Gastrocnemius medialis (tissue), 4 donors: Measurements from ENCODE around the gene COL6A2. TPM values are rescaled to one million over a fixed set of nuclear protein-coding genes. Genes with fewer than 3 reads are reported as not detected.

Experiments
- ATAC-seq, 2 donors: fragments of 150-250 bp; one replicate each; pipeline ENCODE4 v1.9.1; 2016
- DNase-seq, 2 donors: peaks; one replicate each; pipeline ENCODE4 v3.0.0-alpha.2; 2019
- H3K27ac ChIP-seq, 4 donors: fragments of 200-600 bp; sonication (generic); 1 replicate in 1 of 4; 2 replicates in 3 of 4; pipeline ENCODE4 v1.5.1; 2016 to 2018; ENCODE audit warnings: mild to moderate bottlenecking in 2 of 4, moderate library complexity in 1 of 4
- H3K27me3 ChIP-seq, 3 donors: fragments of 200-600 bp; sonication (generic) in 2 of 3; 1 replicate in 1 of 3; 2 replicates in 2 of 3; pipeline versions ENCODE4 v1.5.1 to v1.6.0; 2016 to 2019; ENCODE audit warnings: mild to moderate bottlenecking in 1 of 3, moderate library complexity in 1 of 3
- H3K36me3 ChIP-seq, 2 donors: fragments of 200-600 bp; sonication (generic) in 1 of 2; one replicate each; pipeline ENCODE4 v1.5.1; 2017 to 2018
- H3K4me1 ChIP-seq, 2 donors: fragments of 200-600 bp; sonication (generic) in 1 of 2; one replicate each; pipeline ENCODE4 v1.5.1; 2016 to 2017; ENCODE audit warnings: mild to moderate bottlenecking in 2 of 2
- H3K4me3 ChIP-seq, 4 donors: fragments of 200-600 bp; sonication (generic) in 3 of 4; 1 replicate in 1 of 4; 2 replicates in 3 of 4; pipeline ENCODE4 v1.5.1; 2016 to 2019; ENCODE audit warnings: mild to moderate bottlenecking in 2 of 4
- H3K9me3 ChIP-seq, 3 donors: fragments of 200-600 bp; sonication (generic) in 2 of 3; 1 replicate in 1 of 3; 2 replicates in 2 of 3; pipeline ENCODE4 v1.5.1; 2016 to 2019
- CTCF ChIP-seq, 5 experiments: fragments of 450-650 bp in 3 of 5; fragments of 200-600 bp in 2 of 5; sonication (generic) in 2 of 5; IDR thresholded peaks in 4 of 5; conservative IDR thresholded peaks in 1 of 5; 1 replicate in 4 of 5; 2 replicates in 1 of 5; pipeline ENCODE4 v1.5.1; 2016 to 2019; ENCODE audit warnings: antibody characterized with exemption in 5 of 5, mild to moderate bottlenecking in 3 of 5, moderate library complexity in 3 of 5
- POLR2A ChIP-seq, 2 donors: fragments of 450-650 bp; IDR thresholded peaks; one replicate each; pipeline ENCODE4 v1.6.1; 2017; ENCODE audit warnings: antibody characterized with exemption in 2 of 2, mild to moderate bottlenecking in 2 of 2, moderate library complexity in 2 of 2
- in situ Hi-C, 4 donors: fragments of 200-750 bp; cut with MboI; loops; one replicate each; pipeline versions ENCODE4 v1.15.0 to v1.8.0; 2017; ENCODE audit warnings: low sequenced_read_pairs in 4 of 4
- intact Hi-C: fragments of 100-400 bp; cut with DNase I; formaldehyde crosslinking; loops from one replicate; pipeline ENCODE4 v1.15.1; 2023; ENCODE audit warnings: low total_unique reads
- total RNA-seq, 4 donors: library from RNA; depleted of rRNA; stranded (reverse); fragments of >200 nt; gene quantifications; one replicate each; pipeline versions ENCODE4 v1.1.0 to v1.2.3, GENCODE V29; 2016

Gene COL6A2
- total RNA-seq, 4 donors from 2014 or later, result 44.0 to 141 (median 88.4) TPM

- no peaks in the 10 kb centered on the region for H3K9me3 ChIP-seq
- intact Hi-C loops (no loop called here), in situ Hi-C loops (no loop called here)
- TF ChIP-seq CTCF (IDR thresholded peaks at IDR 0.05 in 4 of 5, conservative IDR thresholded peaks at IDR 0.05 in 1 of 5), result no peak
- H3K27me3 ChIP-seq, result peaks cover 20 to 48% (median 32%) of the 10 kb centered on the region in 3 donors
- ATAC-seq (no peak), DNase-seq (peak in 1 of 2 donors; percentile 16)
- H3K4me1 ChIP-seq, result no peaks in the 10 kb centered on the region
- no peak overlapping the region for H3K4me3 ChIP-seq
- peak overlapping the region in 1 of 4 donors; percentile 38 for H3K27ac ChIP-seq
- no peaks in the 10 kb centered on the region for H3K36me3 ChIP-seq
Measured at GRCh38 chr21:46080171-46081021, 17.5 kb upstream of the COL6A2 start.

GRCh38 chr21:46081022-46081861 lies 16.7 kb upstream of the COL6A2 start:
- H3K4me1 ChIP-seq, result no peaks in the 10 kb centered on the region

GRCh38 chr21:46081862-46082712 lies 15.8 kb upstream of the COL6A2 start:
- H3K36me3 ChIP-seq, result no peaks in the 10 kb centered on the region
- no peak overlapping the region for H3K4me3 ChIP-seq
- H3K4me1 ChIP-seq, result no peaks in the 10 kb centered on the region
- DNase-seq (no peak), ATAC-seq (no peak)
- TF ChIP-seq CTCF (IDR thresholded peaks at IDR 0.05 in 4 of 5, conservative IDR thresholded peaks at IDR 0.05 in 1 of 5), result no peak
- no peak for TF ChIP-seq POLR2A (IDR thresholded peaks at IDR 0.05)
- intact Hi-C loops (no loop called here), in situ Hi-C loops (no loop called here)
- H3K27ac ChIP-seq, result no peak overlapping the region
- H3K27me3 ChIP-seq, result peaks cover 20 to 48% (median 32%) of the 10 kb centered on the region in 3 donors
- no peaks in the 10 kb centered on the region for H3K9me3 ChIP-seq

More at GRCh38 chr21:46081022-46081861, 16.7 kb upstream of the COL6A2 start:
- peak overlapping the region in 1 of 4 donors; percentile 38 for H3K27ac ChIP-seq
- no peak for ATAC-seq
- DNase-seq, result no peak
- TF ChIP-seq POLR2A (IDR thresholded peaks at IDR 0.05) (no peak), CTCF (IDR thresholded peaks at IDR 0.05 in 4 of 5, conservative IDR thresholded peaks at IDR 0.05 in 1 of 5) (no peak)
- in situ Hi-C loops, result no loop called here
- H3K27me3 ChIP-seq, result peaks cover 20 to 48% (median 32%) of the 10 kb centered on the region in 3 donors
- no peaks in the 10 kb centered on the region for H3K9me3 ChIP-seq
- no peaks in the 10 kb centered on the region for H3K36me3 ChIP-seq
- no peak overlapping the region for H3K4me3 ChIP-seq
- intact Hi-C loops, result no loop called here

GRCh38 chr21:46082713-46082962 lies 15.3 kb upstream of the COL6A2 start:
- H3K4me3 ChIP-seq, result no peak overlapping the region
- no peak for ATAC-seq
- H3K36me3 ChIP-seq, result no peaks in the 10 kb centered on the region
- intact Hi-C loops, result no loop called here
- TF ChIP-seq CTCF (IDR thresholded peaks at IDR 0.05 in 4 of 5, conservative IDR thresholded peaks at IDR 0.05 in 1 of 5) (no peak), POLR2A (IDR thresholded peaks at IDR 0.05) (no peak)
- DNase-seq, result no peak
- H3K9me3 ChIP-seq, result no peaks in the 10 kb centered on the region
- in situ Hi-C loops, result no loop called here
- H3K27me3 ChIP-seq, result peaks cover 20 to 48% (median 32%) of the 10 kb centered on the region in 3 donors
- no peak overlapping the region for H3K27ac ChIP-seq
- no peaks in the 10 kb centered on the region for H3K4me1 ChIP-seq
